ENCODE data around the gene PTBP2. TPM values are rescaled to one million over a fixed set of nuclear protein-coding genes. Genes with fewer than 3 reads are reported as not detected.

The PTBP2 gene
- total and polyA plus RNA-seq, 2 of the 8 experiments (the other 6 are each of a cell fraction or from before 2014, with no cell fraction given), result 24.2 to 61.7 TPM

GRCh38 chr1:96792220-96792619, 70.6 kb downstream of the PTBP2 start:
- CTCF ChIA-PET (ENCODE audit: partially characterized antibody), result interaction anchor here (0.6 kb wide), 1 partner anchor 18 kb away, joined by 4 read pairs; no protein-coding TSS in a partner anchor
- Histone ChIP-seq H3K4ac (replicated peaks; ENCODE audit: insufficient read length, low read depth, low read length) (no peak overlapping the region), H3K23ac (ENCODE audit: insufficient read length) (no peak overlapping the region), H3K4me2 (ENCODE audit: insufficient read depth in 1 of 2, low read depth in 2 of 2, low read length in 2 of 2) (no peak overlapping the region), H3K14ac (ENCODE audit: insufficient read length) (no peak overlapping the region), H2AFZ (ENCODE audit: low read length) (no peak overlapping the region), H4K8ac (ENCODE audit: extremely low read depth, insufficient read depth, low read length) (no peak overlapping the region), H3K79me1 (ENCODE audit: low read depth, low read length) (no peaks in the 10 kb centered on the region; the same call in 1 of the 2 replicates), H3K9me3 (ENCODE audit: insufficient read depth in 2 of 2, low read depth in 1 of 2, low read length in 1 of 2) (no peaks in the 10 kb centered on the region), H3K23me2 (ENCODE audit: low read depth, low read length) (no peaks in the 10 kb centered on the region), H4K20me1 (replicated peaks in 1 of 2; ENCODE audit: control insufficient read depth in 1 of 2, insufficient read depth in 2 of 2, low read length in 2 of 2) (peaks cover 0 to 1% of the 10 kb centered on the region in 2 experiments), H3K79me2 (ENCODE audit: control insufficient read depth in 1 of 2, insufficient read depth in 2 of 2, low read length in 2 of 2) (peaks cover 0 to 15% of the 10 kb centered on the region in 2 experiments; a peak in 1 of 4 replicates), H3K18ac (ENCODE audit: extremely low read depth, low read length) (no peak overlapping the region), H3K9ac (replicated peaks in 1 of 4; ENCODE audit: extremely low read depth in 1 of 4, low read depth in 3 of 4, low read length in 3 of 4) (no peak overlapping the region), H3K4me3 (ENCODE audit: extremely low read depth in 1 of 4, insufficient read depth in 2 of 4, low read depth in 3 of 4, low read length in 4 of 4) (no peak overlapping the region), H2BK5ac (ENCODE audit: low read depth, low read length) (no peak overlapping the region), H2BK15ac (ENCODE audit: low read length) (no peak overlapping the region), H2AK5ac (ENCODE audit: low read depth, low read length) (no peak overlapping the region), H2BK20ac (ENCODE audit: low read length) (no peak overlapping the region), H3K27ac (ENCODE audit: low read depth, low read length) (no peak overlapping the region), H3K36me3 (ENCODE audit: control insufficient read depth in 2 of 4, insufficient read depth in 4 of 4, low read length in 3 of 4) (peaks cover 0 to 59% (median 11%) of the 10 kb centered on the region in 4 experiments; a peak in 6 of 8 replicates), H3K4me1 (replicated peaks in 1 of 4; ENCODE audit: control insufficient read depth in 3 of 4, insufficient read depth in 4 of 4, low read length in 3 of 4) (no peaks in the 10 kb centered on the region), H4K5ac (ENCODE audit: insufficient read length, low read depth, low read length) (no peak overlapping the region), H3K27me3 (replicated peaks in 1 of 4; ENCODE audit: control insufficient read depth in 3 of 4, extremely low read depth in 1 of 4, insufficient read depth in 3 of 4, low read length in 3 of 4) (no peaks in the 10 kb centered on the region), H2BK12ac (ENCODE audit: low read depth, low read length) (no peak overlapping the region), H3K56ac (replicated peaks; ENCODE audit: insufficient read length, low read depth, low read length) (no peak overlapping the region), H2BK120ac (replicated peaks; ENCODE audit: low read depth, low read length) (no peak overlapping the region), H4K91ac (replicated peaks; ENCODE audit: insufficient read length, low read length) (no peak overlapping the region)
- DNase-seq (ENCODE audit: low read depth in 1 of 2, low spot score in 2 of 2) (no peak), FAIRE-seq (no peak)
- TF ChIP-seq USF2 (IDR thresholded peaks at IDR 0.05; ENCODE audit: low read length) (no peak), SUZ12 (IDR thresholded peaks at IDR 0.05; ENCODE audit: low read length) (no peak), ATF3 (IDR thresholded peaks at IDR 0.05; ENCODE audit: insufficient read depth, low read depth, low read length) (no peak), GTF2F1 (IDR thresholded peaks at IDR 0.05; ENCODE audit: borderline replicate concordance, low read depth, low read length) (no peak), NRF1 (IDR thresholded peaks at IDR 0.05; ENCODE audit: low read depth, low read length) (no peak), RBBP5 (IDR thresholded peaks at IDR 0.05; ENCODE audit: borderline replicate concordance, low read depth, low read length) (no peak), PHF8 (conservative IDR thresholded peaks at IDR 0.05; ENCODE audit: low read depth, low read length) (no peak), SP1 (IDR thresholded peaks at IDR 0.05; ENCODE audit: low read depth, low read length) (no peak), SAP30 (IDR thresholded peaks at IDR 0.05; ENCODE audit: insufficient read depth, insufficient replicate concordance, low read length) (no peak), CTBP2 (IDR thresholded peaks at IDR 0.05; ENCODE audit: borderline replicate concordance, insufficient read depth, insufficient read length, low read length) (no peak), CHD1 (IDR thresholded peaks at IDR 0.05; ENCODE audit: low read depth, low read length) (no peak), TEAD4 (IDR thresholded peaks at IDR 0.05; ENCODE audit: low read depth, low read length) (no peak)
- 92% methylated on average over 4 of the region's 4 CpGs; no CpG with 5 or more reads in 1 of the 2 experiments for WGBS, 2 experiments (ENCODE audit: extremely low coverage in 1 of 2, insufficient coverage in 1 of 2, insufficient read length in 1 of 2, insufficient replicate concordance in 2 of 2, low coverage in 1 of 2, low lambda C conversion rate in 2 of 2, missing lambda C conversion rate in 1 of 2)
- POLR2A ChIA-PET (ENCODE audit: partially characterized antibody), result no interaction called here

Data from H1 (cell line).